ENCODE data around the gene PTTG1IP2.

Gene PTTG1IP2

DNA sequence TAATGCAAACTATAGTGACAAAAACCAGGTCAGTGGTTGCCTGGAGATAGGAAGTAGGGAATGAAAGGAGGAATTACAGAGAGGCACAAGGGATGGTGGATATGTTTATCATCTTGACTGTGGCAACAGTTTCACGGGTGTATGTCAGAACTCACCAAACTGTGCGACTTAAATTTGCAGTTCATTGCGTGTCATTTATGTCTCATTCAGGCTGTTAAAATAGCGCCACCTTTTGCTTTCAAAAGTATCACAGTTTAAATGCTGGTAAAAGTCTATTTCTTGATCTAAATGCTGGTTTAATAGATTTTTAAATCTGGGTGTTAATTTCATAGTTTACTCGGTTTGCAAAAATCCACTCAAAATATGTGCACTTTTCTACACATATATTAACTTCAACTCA lies 51.0 kb downstream of the PTTG1IP2 start:
- H3K4me3 ChIP-seq (ENCODE audit: low read depth, low read length), result no peak overlapping the region
- no peak for DNase-seq (ENCODE audit: low read depth)
- TF ChIP-seq, protein P1, sequence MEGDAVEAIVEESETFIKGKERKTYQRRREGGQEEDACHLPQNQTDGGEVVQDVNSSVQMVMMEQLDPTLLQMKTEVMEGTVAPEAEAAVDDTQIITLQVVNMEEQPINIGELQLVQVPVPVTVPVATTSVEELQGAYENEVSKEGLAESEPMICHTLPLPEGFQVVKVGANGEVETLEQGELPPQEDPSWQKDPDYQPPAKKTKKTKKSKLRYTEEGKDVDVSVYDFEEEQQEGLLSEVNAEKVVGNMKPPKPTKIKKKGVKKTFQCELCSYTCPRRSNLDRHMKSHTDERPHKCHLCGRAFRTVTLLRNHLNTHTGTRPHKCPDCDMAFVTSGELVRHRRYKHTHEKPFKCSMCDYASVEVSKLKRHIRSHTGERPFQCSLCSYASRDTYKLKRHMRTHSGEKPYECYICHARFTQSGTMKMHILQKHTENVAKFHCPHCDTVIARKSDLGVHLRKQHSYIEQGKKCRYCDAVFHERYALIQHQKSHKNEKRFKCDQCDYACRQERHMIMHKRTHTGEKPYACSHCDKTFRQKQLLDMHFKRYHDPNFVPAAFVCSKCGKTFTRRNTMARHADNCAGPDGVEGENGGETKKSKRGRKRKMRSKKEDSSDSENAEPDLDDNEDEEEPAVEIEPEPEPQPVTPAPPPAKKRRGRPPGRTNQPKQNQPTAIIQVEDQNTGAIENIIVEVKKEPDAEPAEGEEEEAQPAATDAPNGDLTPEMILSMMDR (IDR thresholded peaks at IDR 0.05; ENCODE audit: low read depth, low read length, missing control alignments), result peak; percentile 19

DNA sequence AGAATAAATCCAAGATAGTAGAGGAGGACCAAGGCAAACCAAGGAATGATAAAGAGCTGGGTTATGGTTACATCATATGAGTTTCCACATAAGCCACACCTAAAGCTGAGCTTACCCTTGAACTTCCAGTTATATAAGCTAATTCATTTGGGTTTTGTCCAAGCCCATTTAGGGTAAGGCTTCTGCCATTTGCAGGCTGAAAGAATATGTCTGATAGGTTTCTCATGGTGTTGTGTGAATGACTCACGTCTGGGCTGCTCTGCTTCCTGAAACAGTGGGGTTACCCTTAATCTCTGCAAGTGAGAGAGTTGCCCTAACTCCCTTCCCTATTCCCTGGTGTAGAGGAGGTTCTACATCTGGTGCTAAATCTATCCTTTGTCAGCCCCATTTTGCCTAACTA lies 60.8 kb downstream of the PTTG1IP2 start:
- no peak overlapping the region for H3K4me3 ChIP-seq (ENCODE audit: low read depth, low read length)
- no peak for DNase-seq (ENCODE audit: low read depth)
- TF ChIP-seq, protein P1 (IDR thresholded peaks at IDR 0.05; ENCODE audit: low read depth, low read length, missing control alignments), result no peak

DNA sequence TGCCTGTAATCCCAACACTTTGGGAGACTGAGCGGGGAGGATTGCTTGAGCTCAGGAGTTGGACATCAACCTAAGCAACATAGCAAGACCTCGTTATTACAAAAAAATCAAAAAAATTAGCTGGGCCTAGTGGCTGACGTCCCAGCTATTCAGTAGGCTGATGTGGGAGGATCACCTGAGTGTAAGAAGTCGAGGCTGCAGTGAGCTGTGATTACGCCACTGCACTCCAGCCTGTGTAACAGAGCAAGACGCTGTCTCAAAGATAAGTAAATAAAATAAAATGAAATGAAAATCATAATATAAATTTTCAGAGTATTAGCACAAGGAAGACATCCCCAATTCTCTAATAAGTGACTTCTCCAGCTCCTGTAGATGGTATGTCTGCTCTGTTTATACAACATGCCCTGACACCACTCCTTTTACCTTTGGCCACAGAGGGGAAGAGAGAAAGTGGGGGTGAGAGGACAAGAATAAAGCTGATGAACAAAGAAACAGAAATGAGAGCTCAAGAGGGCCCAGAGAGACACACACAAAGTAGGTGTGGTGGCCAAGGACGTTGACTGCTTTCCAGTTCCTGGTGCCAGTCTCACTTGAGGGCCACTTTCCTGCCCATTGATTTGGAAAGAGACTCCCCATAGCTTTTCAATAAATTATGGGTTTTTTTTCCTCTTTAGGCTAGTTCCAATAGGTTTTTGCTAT lies 62.9 kb downstream of the PTTG1IP2 start:
- TF ChIP-seq, protein P1 (IDR thresholded peaks at IDR 0.05; ENCODE audit: low read depth, low read length, missing control alignments), result no peak
- DNase-seq (ENCODE audit: low read depth), result no peak
- no peak overlapping the region for H3K4me3 ChIP-seq (ENCODE audit: low read depth, low read length)

DNA sequence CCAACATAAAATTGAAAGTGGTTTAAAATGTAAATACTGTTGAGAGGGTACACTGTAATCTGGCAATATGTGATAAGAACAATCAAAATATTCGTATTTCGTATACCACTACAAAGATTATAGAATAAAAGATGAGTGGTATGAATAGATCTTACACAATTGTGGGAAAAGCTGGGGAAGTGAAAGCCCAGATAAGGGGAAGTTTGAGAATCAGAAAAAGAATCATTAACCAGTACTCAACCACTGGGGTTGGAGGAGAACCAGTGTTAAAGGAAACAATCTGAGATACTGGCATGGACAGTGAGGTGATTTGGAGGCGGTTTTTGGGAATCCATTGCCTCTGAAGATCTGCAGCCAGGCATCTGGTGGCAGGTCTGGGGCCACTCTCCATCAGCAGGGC lies 67.0 kb downstream of the PTTG1IP2 start:
- no peak overlapping the region for H3K4me3 ChIP-seq (ENCODE audit: low read depth, low read length)
- TF ChIP-seq, protein P1 (IDR thresholded peaks at IDR 0.05; ENCODE audit: low read depth, low read length, missing control alignments), result no peak
- no peak for DNase-seq (ENCODE audit: low read depth)

DNA sequence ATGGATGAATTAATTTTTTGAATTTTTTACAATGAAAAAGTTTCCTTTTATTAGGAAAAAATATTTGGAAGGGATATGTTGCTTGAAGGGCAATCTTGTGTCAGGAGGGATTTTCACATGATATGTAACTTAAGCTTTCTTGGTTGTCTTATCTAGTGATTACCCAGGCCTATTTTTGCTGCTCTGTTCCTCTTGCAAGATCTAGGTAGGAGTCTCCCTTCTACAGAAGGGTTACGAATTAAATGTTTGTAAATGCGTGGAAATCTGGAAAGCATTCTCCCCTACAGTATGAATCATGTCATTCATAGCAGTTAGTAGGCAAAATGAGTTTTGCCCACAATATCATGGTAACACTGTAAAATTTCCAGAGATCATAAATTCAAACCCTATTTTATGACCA lies 69.0 kb downstream of the PTTG1IP2 start:
- TF ChIP-seq, protein P1 (IDR thresholded peaks at IDR 0.05; ENCODE audit: low read depth, low read length, missing control alignments), result no peak
- DNase-seq (ENCODE audit: low read depth), result no peak
- no peak overlapping the region for H3K4me3 ChIP-seq (ENCODE audit: low read depth, low read length)

DNA sequence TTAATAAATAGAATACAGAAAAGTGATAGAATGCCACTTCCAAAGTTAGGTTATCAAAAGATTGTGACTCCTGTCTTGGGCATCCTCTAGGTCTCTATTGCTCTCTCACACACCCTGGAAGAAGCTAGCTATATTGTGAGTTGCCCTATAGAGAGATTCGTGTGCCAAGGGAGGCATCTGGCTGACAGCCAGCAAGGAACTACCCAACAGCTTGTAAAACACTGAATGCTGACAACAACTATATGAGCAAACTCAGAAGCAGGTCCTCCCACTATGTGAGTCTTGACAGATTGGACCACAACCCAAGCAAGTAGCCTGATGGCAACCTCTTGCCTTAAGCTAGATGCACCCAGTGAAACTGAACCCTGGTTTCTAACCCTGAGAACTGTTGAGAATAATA lies 71.0 kb downstream of the PTTG1IP2 start:
- TF ChIP-seq, protein P1 (IDR thresholded peaks at IDR 0.05; ENCODE audit: low read depth, low read length, missing control alignments), result no peak
- H3K4me3 ChIP-seq (ENCODE audit: low read depth, low read length), result no peak overlapping the region
- DNase-seq (ENCODE audit: low read depth), result no peak

DNA sequence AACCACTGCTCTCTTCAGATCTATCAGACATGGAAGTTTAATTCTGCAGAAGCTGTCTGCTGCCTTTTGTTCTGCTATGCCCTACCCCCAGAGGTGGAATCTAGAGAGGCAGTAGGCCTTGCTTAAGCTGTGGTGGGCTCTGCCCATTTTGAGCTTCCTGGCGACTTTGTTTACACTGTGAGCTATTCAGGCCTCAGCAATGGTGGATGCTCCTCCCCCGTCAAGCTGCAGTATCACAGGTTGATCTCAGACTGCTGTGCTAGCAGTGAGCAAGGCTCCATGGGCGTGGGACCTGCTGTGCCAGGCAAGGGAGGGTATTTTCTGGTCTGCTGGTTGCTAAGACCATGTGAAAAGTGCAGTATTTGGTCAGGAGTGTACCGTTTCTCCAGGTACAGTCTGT lies 81.6 kb downstream of the PTTG1IP2 start:
- no peak overlapping the region for H3K4me3 ChIP-seq (ENCODE audit: low read depth, low read length)
- no peak for DNase-seq (ENCODE audit: low read depth)
- TF ChIP-seq, protein P1 (IDR thresholded peaks at IDR 0.05; ENCODE audit: low read depth, low read length, missing control alignments), result no peak
